PC-3 (cell line): ENCODE data around the gene NAT9.

Source experiments
- EZH2 ChIP-seq: fragments of 300-600 bp; sonication (generic); IDR thresholded peaks from one replicate; pipeline ENCODE4 v1.6.1; 2017; ENCODE audit warnings: antibody characterized with exemption, mild to moderate bottlenecking, low read length; ENCODE audit not compliant: unreplicated experiment
- EZH2phosphoT487 ChIP-seq: fragments of 300-600 bp; sonication (generic); IDR thresholded peaks from 2 replicates; pipeline ENCODE4 v1.6.1; 2018; ENCODE audit warnings: mild to moderate bottlenecking, antibody characterized with exemption, low read length, borderline replicate concordance
- TF ChIP-seq, protein P1 (sequence below): fragments of 300-600 bp; sonication (generic); conservative IDR thresholded peaks from 2 replicates; pipeline ENCODE4 v1.5.1; 2017; ENCODE audit warnings: antibody characterized with exemption, low read depth, mild to moderate bottlenecking, low read length

DNA sequence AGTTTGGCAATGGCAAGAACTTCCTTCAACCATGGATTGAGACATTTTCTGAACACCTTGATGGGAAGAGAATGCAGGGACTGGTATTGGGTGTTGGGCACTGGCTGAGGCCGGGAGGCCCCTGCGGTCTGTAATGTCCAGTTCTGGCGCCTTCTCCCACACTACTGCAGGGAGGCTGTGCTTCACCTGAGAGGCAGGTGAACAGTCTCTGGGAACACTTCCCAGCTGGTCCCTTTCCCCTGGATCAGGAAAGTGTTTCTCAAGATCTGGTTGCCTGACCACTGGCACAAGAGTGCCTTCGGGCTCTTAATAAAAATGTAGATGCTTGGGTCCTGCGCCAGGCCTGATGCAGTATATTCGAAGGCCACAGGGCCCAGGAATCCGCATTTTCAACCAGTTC is 28.5 kb upstream of the NAT9 start:
- TF ChIP-seq, protein P1, sequence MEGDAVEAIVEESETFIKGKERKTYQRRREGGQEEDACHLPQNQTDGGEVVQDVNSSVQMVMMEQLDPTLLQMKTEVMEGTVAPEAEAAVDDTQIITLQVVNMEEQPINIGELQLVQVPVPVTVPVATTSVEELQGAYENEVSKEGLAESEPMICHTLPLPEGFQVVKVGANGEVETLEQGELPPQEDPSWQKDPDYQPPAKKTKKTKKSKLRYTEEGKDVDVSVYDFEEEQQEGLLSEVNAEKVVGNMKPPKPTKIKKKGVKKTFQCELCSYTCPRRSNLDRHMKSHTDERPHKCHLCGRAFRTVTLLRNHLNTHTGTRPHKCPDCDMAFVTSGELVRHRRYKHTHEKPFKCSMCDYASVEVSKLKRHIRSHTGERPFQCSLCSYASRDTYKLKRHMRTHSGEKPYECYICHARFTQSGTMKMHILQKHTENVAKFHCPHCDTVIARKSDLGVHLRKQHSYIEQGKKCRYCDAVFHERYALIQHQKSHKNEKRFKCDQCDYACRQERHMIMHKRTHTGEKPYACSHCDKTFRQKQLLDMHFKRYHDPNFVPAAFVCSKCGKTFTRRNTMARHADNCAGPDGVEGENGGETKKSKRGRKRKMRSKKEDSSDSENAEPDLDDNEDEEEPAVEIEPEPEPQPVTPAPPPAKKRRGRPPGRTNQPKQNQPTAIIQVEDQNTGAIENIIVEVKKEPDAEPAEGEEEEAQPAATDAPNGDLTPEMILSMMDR = no peak
- TF ChIP-seq EZH2phosphoT487 = no peak
- TF ChIP-seq EZH2 = no peak
